Skeletal muscle tissue (tissue), 4 donors: ENCODE data around the gene PDK2. TPM values are rescaled to one million over a fixed set of nuclear protein-coding genes. Genes with fewer than 3 reads are reported as not detected.

Experiments used
- H3K27ac ChIP-seq: one replicate; pipeline ENCODE4 v1.7.0; 2013; ENCODE audit warnings: mild to moderate bottlenecking, low read depth, low read length, inconsistent platforms
- H3K27me3 ChIP-seq, 3 donors: one replicate each; pipeline ENCODE4 v1.7.0; 2013; ENCODE audit warnings: low read length in 3 of 3; ENCODE audit not compliant: control insufficient read depth in 3 of 3, insufficient read depth in 3 of 3
- H3K36me3 ChIP-seq, 3 donors: one replicate each; pipeline ENCODE4 v1.7.0; 2013; ENCODE audit warnings: low read length in 3 of 3; ENCODE audit not compliant: control insufficient read depth in 3 of 3, insufficient read depth in 3 of 3
- H3K4me1 ChIP-seq, 3 donors: one replicate each; pipeline ENCODE4 v1.7.0; 2013; ENCODE audit warnings: low read length in 3 of 3, mild to moderate bottlenecking in 3 of 3; ENCODE audit not compliant: control insufficient read depth in 3 of 3, insufficient read depth in 3 of 3
- H3K4me3 ChIP-seq, 3 donors: one replicate each; pipeline ENCODE4 v1.7.0; 2013; ENCODE audit warnings: low read length in 3 of 3
- H3K9ac ChIP-seq, 3 donors: one replicate each; pipeline ENCODE4 v1.7.0; 2013; ENCODE audit warnings: low read length in 3 of 3, mild to moderate bottlenecking in 3 of 3, moderate library complexity in 2 of 3, low read depth in 1 of 3
- H3K9me3 ChIP-seq, 3 donors: one replicate each; pipeline ENCODE4 v1.7.0; 2013; ENCODE audit warnings: low read length in 3 of 3; ENCODE audit not compliant: control insufficient read depth in 3 of 3
- total RNA-seq: library from RNA; depleted of rRNA; stranded (reverse); fragments of >200 nt; gene quantifications from one replicate; pipeline ENCODE4 v1.2.3, GENCODE V29; 2014
- donor health status: Osteomylitis.

PDK2 gene
- total RNA-seq, 1 donor from 2014 or later = 18.8 TPM

DNA sequence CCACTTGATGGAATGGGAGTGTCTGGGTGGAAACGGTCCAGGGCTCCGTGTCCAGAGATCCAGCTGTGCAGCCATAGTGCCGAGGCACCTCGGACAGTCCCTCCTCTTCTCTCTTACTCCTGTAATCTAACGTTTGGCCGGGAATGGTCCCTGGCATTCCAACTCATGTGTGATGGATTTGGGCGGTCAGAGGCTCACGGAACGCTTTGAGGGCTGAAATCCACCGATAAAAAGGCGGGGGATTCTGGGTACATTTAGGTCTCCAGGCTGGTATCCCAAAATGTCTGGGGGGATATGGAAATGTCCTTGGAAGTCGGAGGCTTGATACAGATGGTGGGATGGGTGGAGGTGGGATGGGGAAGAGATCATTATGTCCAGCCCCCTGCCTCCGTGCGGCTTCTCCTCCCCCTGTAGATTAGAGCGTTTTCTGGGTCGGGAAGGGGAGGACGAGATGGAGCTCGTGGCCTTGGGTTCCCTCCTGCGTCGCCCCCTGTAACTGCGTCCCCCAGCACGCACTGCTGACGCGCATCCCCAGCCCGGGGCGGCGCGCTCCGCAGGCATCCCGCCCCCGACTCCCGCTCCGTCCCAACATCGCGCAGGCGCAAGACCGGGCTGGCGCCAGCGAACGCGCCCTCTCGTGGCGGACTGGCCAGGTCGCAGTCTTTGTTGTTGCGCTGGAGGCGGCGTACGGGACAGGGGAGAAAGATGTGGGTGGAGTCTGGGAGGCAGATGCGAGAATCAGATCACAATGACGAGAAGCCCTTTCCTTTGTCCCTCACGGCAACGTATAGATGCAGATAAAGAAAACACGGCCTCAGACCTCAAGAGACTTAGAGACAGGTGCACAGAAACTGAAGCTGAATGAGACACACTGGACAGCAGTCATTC lies 66.1 kb downstream of the PDK2 start:
- no peaks in the 10 kb centered on the region for H3K9me3 ChIP-seq
- H3K36me3 ChIP-seq = no peaks in the 10 kb centered on the region
- H3K27me3 ChIP-seq = no peaks in the 10 kb centered on the region
- peak overlapping the region; percentile 21 for H3K27ac ChIP-seq
- peak overlapping the region; percentile 74 to 85 (median 84) for H3K4me3 ChIP-seq
- H3K4me1 ChIP-seq = peaks cover 40 to 55% (median 42%) of the 10 kb centered on the region in 3 donors
- H3K9ac ChIP-seq = peak overlapping the region; percentile 50 to 86 (median 75)

Other genes starting within 250 kb of the PDK2 start
- gene TAC4, start 247.3 kb upstream of the PDK2 start, total RNA-seq = 2.1 TPM
- not detected for gene DLX4, start 126.2 kb upstream of the PDK2 start, total RNA-seq
- gene DLX3, start 100.1 kb upstream of the PDK2 start, total RNA-seq = not detected
- gene ITGA3, start 39.2 kb upstream of the PDK2 start, total RNA-seq = 27.7 TPM
- 1.0 TPM for gene SAMD14, start 34.8 kb downstream of the PDK2 start, total RNA-seq
- 19.3 TPM for gene PPP1R9B, start 55.3 kb downstream of the PDK2 start, total RNA-seq
- 158 TPM for gene SGCA, start 70.7 kb downstream of the PDK2 start, total RNA-seq
- 3,450 TPM for gene COL1A1, start 106.3 kb downstream of the PDK2 start, total RNA-seq
- gene TMEM92, start 179.1 kb downstream of the PDK2 start, total RNA-seq = not detected